H1 (cell line): ENCODE measurements around the gene MAP3K1. TPM values are rescaled to one million over a fixed set of nuclear protein-coding genes. Genes with fewer than 3 reads are reported as not detected.

Experiments
- CTCF ChIA-PET: fragments of 300-600 bp; sonication (Branson Sonifier 250); formaldehyde crosslinking; loops from one replicate; lab custom pipeline; 2021; ENCODE audit not compliant: partially characterized antibody; lab: Charles Lee
- POLR2A ChIA-PET: fragments of 300-600 bp; sonication (Branson Sonifier 250); formaldehyde crosslinking; loops from one replicate; lab custom pipeline; 2021; ENCODE audit warnings: inconsistent platforms; ENCODE audit not compliant: partially characterized antibody; lab: Charles Lee
- DNase-seq, 2 experiments: peaks; one replicate each; pipeline versions ENCODE4 v3.0.0 to v3.0.0-alpha.2; 2010 to 2022; ENCODE audit warnings: low spot score in 2 of 2, low read depth in 1 of 2, mixed read lengths in 1 of 2
- FAIRE-seq: peaks from 2 replicates; lab custom pipeline; 2011; peaks lifted over from hg19 to GRCh38; lab: Jason Lieb, UNC
- H2AFZ ChIP-seq: 2 replicates; pipeline ENCODE4 v1.8.1; 2012; ENCODE audit warnings: low read length, inconsistent platforms
- H2AK5ac ChIP-seq: 2 replicates; pipeline ENCODE4 v1.6.1; 2013; ENCODE audit warnings: low read depth, low read length
- H2BK120ac ChIP-seq: replicated peaks from 2 replicates; pipeline ENCODE3; 2013; ENCODE audit warnings: low read depth, low read length, inconsistent platforms
- H2BK12ac ChIP-seq: 2 replicates; pipeline ENCODE4 v1.6.1; 2013; ENCODE audit warnings: low read depth, low read length
- H2BK15ac ChIP-seq: 2 replicates; pipeline ENCODE4 v1.6.1; 2013; ENCODE audit warnings: low read length
- H2BK20ac ChIP-seq: 2 replicates; pipeline ENCODE4 v1.6.1; 2013; ENCODE audit warnings: low read length
- H2BK5ac ChIP-seq: 2 replicates; pipeline ENCODE4 v1.6.1; 2013; ENCODE audit warnings: low read depth, low read length
- H3K14ac ChIP-seq: 2 replicates; pipeline ENCODE4 v1.6.1; 2013; ENCODE audit warnings: inconsistent platforms; ENCODE audit not compliant: insufficient read length
- H3K18ac ChIP-seq: 2 replicates; pipeline ENCODE4 v1.6.1; 2013; ENCODE audit warnings: low read length; ENCODE audit errors: extremely low read depth
- H3K23ac ChIP-seq: 2 replicates; pipeline ENCODE4 v1.6.1; 2013; ENCODE audit warnings: inconsistent platforms; ENCODE audit not compliant: insufficient read length
- H3K23me2 ChIP-seq: 2 replicates; pipeline ENCODE4 v1.6.1; 2013; ENCODE audit warnings: low read depth, low read length
- H3K27ac ChIP-seq: 2 replicates; pipeline ENCODE4 v1.6.1; 2011; ENCODE audit warnings: low read depth, low read length, inconsistent platforms
- H3K27me3 ChIP-seq, 4 experiments: replicated peaks in 1 of 4; 1 replicate in 1 of 4; 2 replicates in 3 of 4; pipeline versions ENCODE4 v1.6.1 to v1.8.1; 2011 to 2013; ENCODE audit warnings: low read length in 3 of 4, mild to moderate bottlenecking in 3 of 4, inconsistent platforms in 2 of 4, mixed read lengths in 2 of 4, moderate library complexity in 1 of 4; ENCODE audit not compliant: control insufficient read depth in 3 of 4, insufficient read depth in 3 of 4; ENCODE audit errors: extremely low read depth in 1 of 4
- H3K36me3 ChIP-seq, 4 experiments: 2 replicates each; pipeline versions ENCODE4 v1.6.1 to v1.8.1; 2011 to 2013; ENCODE audit warnings: mild to moderate bottlenecking in 4 of 4, low read length in 3 of 4, moderate library complexity in 2 of 4, control low read depth in 1 of 4, inconsistent platforms in 1 of 4; ENCODE audit not compliant: insufficient read depth in 4 of 4, control insufficient read depth in 2 of 4
- H3K4ac ChIP-seq: replicated peaks from 2 replicates; pipeline ENCODE3; 2013; ENCODE audit warnings: low read length, low read depth, mixed read lengths, inconsistent platforms; ENCODE audit not compliant: insufficient read length
- H3K4me1 ChIP-seq, 4 experiments: replicated peaks in 1 of 4; 1 replicate in 1 of 4; 2 replicates in 3 of 4; pipeline versions ENCODE4 v1.6.1 to v1.8.1; 2011 to 2013; ENCODE audit warnings: low read length in 3 of 4, inconsistent platforms in 2 of 4, mixed read lengths in 1 of 4; ENCODE audit not compliant: insufficient read depth in 4 of 4, control insufficient read depth in 3 of 4
- H3K4me2 ChIP-seq, 2 experiments: 2 replicates each; pipeline versions ENCODE4 v1.6.1 to v1.8.1; 2011 to 2013; ENCODE audit warnings: low read depth in 2 of 2, low read length in 2 of 2, control low read depth in 1 of 2, inconsistent platforms in 1 of 2, mild to moderate bottlenecking in 1 of 2; ENCODE audit not compliant: insufficient read depth in 1 of 2
- H3K4me3 ChIP-seq, 4 experiments: fragments of 200-600, 300-600 bp in 1 of 4; sonication (generic), shearing (Covaris generic), sonication (Bioruptor Twin) in 1 of 4; 2 replicates each; pipeline versions ENCODE4 v1.5.1 to v1.8.1; 2011 to 2016; ENCODE audit warnings: low read length in 4 of 4, low read depth in 3 of 4, control low read depth in 2 of 4, inconsistent platforms in 2 of 4, mild to moderate bottlenecking in 2 of 4, mixed read lengths in 1 of 4, moderate library complexity in 1 of 4; ENCODE audit not compliant: insufficient read depth in 2 of 4; ENCODE audit errors: extremely low read depth in 1 of 4
- H3K56ac ChIP-seq: replicated peaks from 2 replicates; pipeline ENCODE3; 2013; ENCODE audit warnings: low read depth, mild to moderate bottlenecking, mixed read lengths, low read length, inconsistent platforms; ENCODE audit not compliant: insufficient read length
- H3K79me1 ChIP-seq: 2 replicates; pipeline ENCODE4 v1.6.1; 2013; ENCODE audit warnings: low read depth, low read length, control low read depth
- H3K79me2 ChIP-seq, 2 experiments: 2 replicates each; pipeline versions ENCODE4 v1.6.1 to v1.8.1; 2012 to 2013; ENCODE audit warnings: low read length in 2 of 2, mild to moderate bottlenecking in 2 of 2, inconsistent platforms in 1 of 2; ENCODE audit not compliant: insufficient read depth in 2 of 2, control insufficient read depth in 1 of 2
- H3K9ac ChIP-seq, 4 experiments: replicated peaks in 1 of 4; 1 replicate in 1 of 4; 2 replicates in 3 of 4; pipeline versions ENCODE4 v1.6.1 to v1.8.1; 2011 to 2013; ENCODE audit warnings: low read depth in 3 of 4, low read length in 3 of 4, control low read depth in 2 of 4, mild to moderate bottlenecking in 2 of 4, moderate library complexity in 2 of 4, inconsistent platforms in 1 of 4; ENCODE audit errors: extremely low read depth in 1 of 4
- H3K9me3 ChIP-seq, 2 experiments: 2 replicates each; pipeline versions ENCODE4 v1.6.1 to v1.8.1; 2012 to 2013; ENCODE audit warnings: mild to moderate bottlenecking in 2 of 2, moderate library complexity in 2 of 2, control low read depth in 1 of 2, inconsistent platforms in 1 of 2, low read depth in 1 of 2, low read length in 1 of 2, mixed read lengths in 1 of 2; ENCODE audit not compliant: insufficient read depth in 2 of 2
- H4K20me1 ChIP-seq, 2 experiments: replicated peaks in 1 of 2; 2 replicates each; pipeline versions ENCODE3 to v1.8.1; 2011 to 2013; ENCODE audit warnings: inconsistent platforms in 2 of 2, low read length in 2 of 2, mild to moderate bottlenecking in 1 of 2; ENCODE audit not compliant: insufficient read depth in 2 of 2, control insufficient read depth in 1 of 2
- H4K5ac ChIP-seq: 2 replicates; pipeline ENCODE4 v1.6.1; 2013; ENCODE audit warnings: low read length, low read depth, mixed read lengths, inconsistent platforms; ENCODE audit not compliant: insufficient read length
- H4K8ac ChIP-seq: 2 replicates; pipeline ENCODE4 v1.8.0; 2013; ENCODE audit warnings: mild to moderate bottlenecking, moderate library complexity, low read length, inconsistent platforms; ENCODE audit not compliant: insufficient read depth; ENCODE audit errors: extremely low read depth
- H4K91ac ChIP-seq: replicated peaks from 2 replicates; pipeline ENCODE3; 2013; ENCODE audit warnings: low read length, mixed read lengths, inconsistent platforms; ENCODE audit not compliant: insufficient read length
- BRCA1 ChIP-seq: IDR thresholded peaks from 2 replicates; pipeline ENCODE4 v1.6.1; 2012; ENCODE audit warnings: low read depth, low read length, improper control_type of control experiment
- GABPA ChIP-seq: IDR thresholded peaks from 2 replicates; pipeline ENCODE4 v1.6.1; 2011; ENCODE audit warnings: mild to moderate bottlenecking, low read length, moderate library complexity, borderline replicate concordance; ENCODE audit not compliant: insufficient read depth
- GTF2F1 ChIP-seq: IDR thresholded peaks from 2 replicates; pipeline ENCODE4 v1.6.1; 2012; ENCODE audit warnings: low read depth, low read length, improper control_type of control experiment, borderline replicate concordance
- JUN ChIP-seq: IDR thresholded peaks from 2 replicates; pipeline ENCODE4 v1.6.1; 2011; ENCODE audit warnings: low read depth, mild to moderate bottlenecking, improper control_type of control experiment, low read length
- KDM1A ChIP-seq: fragments of 200-600, 300-600 bp; sonication (generic); IDR thresholded peaks from 2 replicates; pipeline ENCODE4 v1.7.1; 2016; ENCODE audit warnings: mild to moderate bottlenecking, low read length, borderline replicate concordance
- KDM4A ChIP-seq: IDR thresholded peaks from one replicate; pipeline ENCODE4 v1.7.1; 2012; ENCODE audit warnings: low read depth, mild to moderate bottlenecking, moderate library complexity, low read length, inconsistent platforms; ENCODE audit not compliant: severe bottlenecking
- SIRT6 ChIP-seq: IDR thresholded peaks from one replicate; pipeline ENCODE4 v1.7.1; 2012; ENCODE audit warnings: low read length, inconsistent platforms
- TAF7 ChIP-seq: optimal IDR thresholded peaks from 2 replicates; pipeline ENCODE3; 2011; ENCODE audit warnings: low read depth, mild to moderate bottlenecking, inconsistent platforms, low read length, moderate library complexity, borderline replicate concordance
- WGBS, 2 experiments: shearing (Covaris generic) in 1 of 2; methylation state at CpG; one replicate each; pipeline versions ENCODE4 v1.1.6 to v1.1.7; 2013 to 2015; ENCODE audit warnings: low lambda C conversion rate in 2 of 2, mixed read lengths in 2 of 2, inconsistent platforms in 1 of 2, low coverage in 1 of 2, missing lambda C conversion rate in 1 of 2; ENCODE audit not compliant: insufficient replicate concordance in 2 of 2, insufficient coverage in 1 of 2, insufficient read length in 1 of 2; ENCODE audit errors: extremely low coverage in 1 of 2, missing lambda C conversion rate in 1 of 2; 5-methylcytosine and 5-hydroxymethylcytosine counted together
- polyA plus RNA-seq, 7 experiments: library from polyadenylated mRNA; depleted of rRNA in 3 of 7; stranded (reverse) in 5 of 7; unstranded in 2 of 7; fragments of >200 nt in 5 of 7; fragments of 200-250 nt in 2 of 7; gene quantifications; 1 replicate in 5 of 7; 2 replicates in 1 of 7; 4 replicates in 1 of 7; pipeline versions ENCODE4 v1.2.1 to v1.2.3, GENCODE V29; 2011 to 2013; ENCODE audit warnings: missing spikeins in 2 of 7, mixed read lengths in 2 of 7
- total RNA-seq: library from RNA; stranded (reverse); fragmentation: NEBNext Ultra II Directional; extraction: Animal tissue kit (Norgen Biotek cat#: 25700); gene quantifications from 2 replicates; pipeline ENCODE4 v1.2.1, GENCODE V29; 2021
- TF ChIP-seq, protein P1 (sequence below), 3 experiments: IDR thresholded peaks; 1 replicate in 2 of 3; 2 replicates in 1 of 3; pipeline versions ENCODE4 v1.5.1 to v1.6.1; 2011; ENCODE audit warnings: low read length in 3 of 3, mild to moderate bottlenecking in 3 of 3, inconsistent platforms in 2 of 3, low read depth in 1 of 3, moderate library complexity in 1 of 3; ENCODE audit not compliant: insufficient read depth in 1 of 3; ENCODE audit errors: control extremely low read depth in 1 of 3
- TF ChIP-seq, protein P2 (sequence below): IDR thresholded peaks from 2 replicates; pipeline ENCODE4 v1.6.1; 2011; ENCODE audit warnings: low read depth, mild to moderate bottlenecking, low read length; ENCODE audit not compliant: insufficient read depth

MAP3K1 gene
- total and polyA plus RNA-seq, 2 of the 8 experiments (the other 6 are each of a cell fraction or from before 2014, with no cell fraction given), result 3.9 to 11.8 TPM

DNA sequence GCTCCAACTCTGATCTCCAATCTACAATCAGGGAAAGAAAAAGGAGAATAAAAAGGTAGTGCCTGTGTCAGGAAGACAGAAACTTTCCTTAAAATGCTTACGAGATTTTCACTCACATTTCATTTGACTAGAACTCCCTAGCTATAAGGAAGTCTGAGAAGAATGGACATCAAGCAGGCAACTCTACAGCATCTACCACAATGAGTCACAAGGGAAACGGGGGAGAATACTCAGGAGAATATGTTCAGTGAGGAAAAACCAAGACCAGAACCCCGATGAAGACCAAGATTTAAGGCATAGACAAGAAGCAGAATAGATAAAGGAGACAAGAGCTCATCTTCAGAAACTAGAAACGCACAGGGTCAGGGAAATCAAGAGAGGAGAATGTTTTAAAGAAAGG lies 85.0 kb downstream of the MAP3K1 start:
- no peak overlapping the region for H4K5ac ChIP-seq
- H3K4me1 ChIP-seq, result no peaks in the 10 kb centered on the region
- ChIA-PET POLR2A (interaction anchor here (0.6 to 3.6 kb wide), 2 partner anchors 10 to 1215 kb away, joined by 3 to 19 read pairs; partner anchors contain the start of gene SETD9), CTCF (interaction anchor here (0.7 to 4.9 kb wide), 23 partner anchors 8 to 636 kb away, joined by 3 to 22 read pairs (median 4); partner anchors contain the start of gene SETD9)
- no peak overlapping the region for H2BK120ac ChIP-seq
- H3K18ac ChIP-seq, result no peak overlapping the region
- H4K91ac ChIP-seq, result no peak overlapping the region
- no peak overlapping the region for H3K23ac ChIP-seq
- H3K56ac ChIP-seq, result no peak overlapping the region
- H3K79me1 ChIP-seq, result no peaks in the 10 kb centered on the region
- H3K9ac ChIP-seq, result no peak overlapping the region
- H2BK15ac ChIP-seq, result no peak overlapping the region
- no peak overlapping the region for H3K4ac ChIP-seq
- H2AK5ac ChIP-seq, result no peak overlapping the region
- H3K14ac ChIP-seq, result no peak overlapping the region
- peaks cover 0 to 3% of the 10 kb centered on the region in 2 experiments; a peak in 1 of 4 replicates for H3K9me3 ChIP-seq
- no peak overlapping the region for H3K27ac ChIP-seq
- no peaks in the 10 kb centered on the region for H3K27me3 ChIP-seq
- DNase-seq (no peak), FAIRE-seq (no peak)
- 76% methylated on average over 4 of the region's 4 CpGs; no CpG with 5 or more reads in 1 of the 2 experiments for WGBS, 2 experiments
- no peaks in the 10 kb centered on the region for H3K36me3 ChIP-seq
- no peaks in the 10 kb centered on the region for H4K20me1 ChIP-seq
- no peak overlapping the region for H4K8ac ChIP-seq
- no peak overlapping the region for H3K4me2 ChIP-seq
- H2AFZ ChIP-seq, result no peak overlapping the region; the same call in 1 of the 2 replicates
- H3K23me2 ChIP-seq, result no peaks in the 10 kb centered on the region; the same call in 1 of the 2 replicates
- no peak overlapping the region for H2BK20ac ChIP-seq
- no peak overlapping the region for H3K4me3 ChIP-seq
- no peaks in the 10 kb centered on the region for H3K79me2 ChIP-seq
- H2BK12ac ChIP-seq, result no peak overlapping the region
- no peak overlapping the region for H2BK5ac ChIP-seq
- TF ChIP-seq KDM1A, result no peak
- TF ChIP-seq JUN, result no peak
- TF ChIP-seq GTF2F1, result no peak
- no peak for TF ChIP-seq GABPA
- TF ChIP-seq BRCA1, result no peak
- TF ChIP-seq TAF7, result no peak
- TF ChIP-seq KDM4A, result no peak
- no peak for TF ChIP-seq SIRT6
- TF ChIP-seq, protein P1, sequence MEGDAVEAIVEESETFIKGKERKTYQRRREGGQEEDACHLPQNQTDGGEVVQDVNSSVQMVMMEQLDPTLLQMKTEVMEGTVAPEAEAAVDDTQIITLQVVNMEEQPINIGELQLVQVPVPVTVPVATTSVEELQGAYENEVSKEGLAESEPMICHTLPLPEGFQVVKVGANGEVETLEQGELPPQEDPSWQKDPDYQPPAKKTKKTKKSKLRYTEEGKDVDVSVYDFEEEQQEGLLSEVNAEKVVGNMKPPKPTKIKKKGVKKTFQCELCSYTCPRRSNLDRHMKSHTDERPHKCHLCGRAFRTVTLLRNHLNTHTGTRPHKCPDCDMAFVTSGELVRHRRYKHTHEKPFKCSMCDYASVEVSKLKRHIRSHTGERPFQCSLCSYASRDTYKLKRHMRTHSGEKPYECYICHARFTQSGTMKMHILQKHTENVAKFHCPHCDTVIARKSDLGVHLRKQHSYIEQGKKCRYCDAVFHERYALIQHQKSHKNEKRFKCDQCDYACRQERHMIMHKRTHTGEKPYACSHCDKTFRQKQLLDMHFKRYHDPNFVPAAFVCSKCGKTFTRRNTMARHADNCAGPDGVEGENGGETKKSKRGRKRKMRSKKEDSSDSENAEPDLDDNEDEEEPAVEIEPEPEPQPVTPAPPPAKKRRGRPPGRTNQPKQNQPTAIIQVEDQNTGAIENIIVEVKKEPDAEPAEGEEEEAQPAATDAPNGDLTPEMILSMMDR (IDR thresholded peaks at IDR 0.05; ENCODE audit: control extremely low read depth in 1 of 3, insufficient read depth in 1 of 3, low read depth in 1 of 3, low read length in 3 of 3), result no peak
- TF ChIP-seq, protein P2, sequence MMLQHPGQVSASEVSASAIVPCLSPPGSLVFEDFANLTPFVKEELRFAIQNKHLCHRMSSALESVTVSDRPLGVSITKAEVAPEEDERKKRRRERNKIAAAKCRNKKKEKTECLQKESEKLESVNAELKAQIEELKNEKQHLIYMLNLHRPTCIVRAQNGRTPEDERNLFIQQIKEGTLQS, result no peak
